Measurements from ENCODE around the gene USP48.
A peak's percentile ranks its signal among the peaks of the same experiment; 100 is the strongest.
"Not testable (repeated sequence)": the region's sequence is repeated elsewhere in the genome, so short reads cannot be mapped to it uniquely, and the experiment has no call there.

Gene USP48

DNA sequence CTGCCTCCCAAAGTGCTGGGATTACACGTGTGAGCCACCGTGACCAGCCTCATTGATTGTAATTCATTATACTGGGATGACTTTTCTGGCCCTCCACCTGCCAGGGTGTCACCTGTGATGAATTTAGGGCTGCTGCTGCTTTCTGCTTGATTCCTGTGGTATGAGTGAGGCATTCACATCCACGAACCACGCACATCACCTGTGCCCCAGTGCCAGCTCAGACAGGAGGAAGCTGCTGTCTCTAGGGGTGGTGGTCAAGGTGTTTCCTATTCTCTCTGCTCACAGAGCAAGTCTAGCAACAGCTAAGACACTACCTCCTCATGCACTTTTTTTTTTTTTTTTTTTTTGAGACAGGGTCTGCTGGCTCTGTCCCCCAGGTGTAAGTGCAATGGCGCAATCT is 16.8 kb upstream of the USP48 start:
- no peak for TF ChIP-seq POLR2A (IDR thresholded peaks at IDR 0.05; ENCODE audit: low read depth, low read length)
- DNase-seq (ENCODE audit: insufficient read length, low spot score) (no peak), FAIRE-seq (no peak)

DNA sequence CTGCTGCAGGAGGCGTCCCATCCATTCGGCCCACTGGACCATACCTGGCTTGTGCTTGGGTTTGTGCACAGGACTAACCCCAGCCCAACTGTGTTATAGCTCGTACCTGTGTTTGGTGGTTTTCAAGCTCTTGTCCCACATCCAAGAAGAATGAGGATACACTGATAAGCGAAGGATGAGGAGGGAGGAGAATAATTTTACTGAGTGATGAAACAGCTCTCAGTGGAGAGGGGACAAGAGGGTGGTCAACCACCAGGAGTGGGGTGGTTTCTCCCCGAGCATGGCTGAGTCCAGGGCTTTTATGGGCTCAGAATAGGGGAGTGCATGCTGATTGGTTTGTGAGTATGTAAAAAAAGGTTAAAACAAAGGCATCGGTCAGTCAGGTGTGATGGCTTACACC is 12.1 kb upstream of the USP48 start:
- FAIRE-seq, result no peak
- no peak for DNase-seq (ENCODE audit: insufficient read length, low spot score)
- TF ChIP-seq POLR2A (IDR thresholded peaks at IDR 0.05; ENCODE audit: low read depth, low read length), result no peak

DNA sequence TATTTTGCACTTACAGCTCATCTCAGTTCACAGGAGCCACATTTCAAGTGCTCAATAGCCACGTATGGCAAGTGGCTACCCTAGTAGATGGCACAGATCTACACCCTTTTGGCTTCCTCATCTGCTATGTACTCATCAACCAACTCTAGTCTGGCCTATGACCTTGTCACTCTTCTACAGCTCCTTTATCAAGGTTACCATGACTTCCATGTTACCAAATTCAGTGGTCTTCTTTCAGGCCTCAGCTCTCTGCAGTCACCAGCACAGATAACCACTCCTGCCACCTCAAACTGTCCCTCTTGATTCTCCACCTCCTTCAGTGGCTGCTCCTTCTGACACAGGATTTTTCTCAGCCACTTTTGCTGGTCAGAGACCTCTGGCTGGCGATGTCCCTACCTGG is 11.7 kb upstream of the USP48 start:
- no peak for DNase-seq (ENCODE audit: insufficient read length, low spot score)
- FAIRE-seq, result no peak
- TF ChIP-seq POLR2A (IDR thresholded peaks at IDR 0.05; ENCODE audit: low read depth, low read length), result no peak

DNA sequence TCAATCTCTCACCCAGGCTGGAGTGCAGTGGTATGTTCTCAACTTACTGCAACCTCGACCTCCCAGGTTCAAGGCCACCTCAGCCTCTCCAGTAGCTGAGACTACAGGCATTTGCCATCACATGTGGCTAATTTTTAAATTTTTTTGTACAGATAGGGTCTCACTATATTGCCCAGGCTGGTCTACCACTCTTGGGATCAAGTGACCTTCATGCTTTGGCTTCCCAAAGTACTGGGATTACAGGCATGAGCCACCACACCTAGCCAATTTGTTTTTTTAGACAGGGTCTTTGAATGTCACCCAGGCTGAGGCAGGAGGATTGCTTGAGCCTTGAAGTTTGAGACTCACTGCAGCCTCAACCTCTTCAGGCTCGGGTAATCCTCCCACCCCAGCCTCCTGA is 10.2 kb upstream of the USP48 start:
- TF ChIP-seq POLR2A (IDR thresholded peaks at IDR 0.05; ENCODE audit: low read depth, low read length), result no peak
- no peak for DNase-seq (ENCODE audit: insufficient read length, low spot score)

DNA sequence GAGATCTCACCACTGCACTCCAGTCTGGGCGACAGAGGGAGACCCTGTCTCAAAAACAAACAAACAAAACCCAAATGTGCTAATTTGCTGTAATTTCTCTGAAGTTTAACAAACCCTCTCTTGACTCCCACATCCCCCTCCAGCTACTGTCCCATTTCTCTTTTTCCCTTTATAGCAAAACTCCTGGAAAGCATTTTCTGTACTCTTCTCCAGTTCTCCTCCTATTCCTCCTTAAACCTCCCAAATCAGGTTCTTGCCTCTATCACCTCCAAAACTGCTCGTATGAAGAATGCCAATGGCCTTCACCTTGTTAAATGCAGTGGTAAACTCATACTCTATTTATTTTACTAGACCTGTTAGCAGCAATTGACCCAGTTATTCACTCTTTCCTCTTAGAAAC is 3.7 kb upstream of the USP48 start:
- TF ChIP-seq POLR2A (IDR thresholded peaks at IDR 0.05; ENCODE audit: low read depth, low read length), result no peak
- DNase-seq (ENCODE audit: insufficient read length, low spot score), result no peak
- no peak for FAIRE-seq

More for the DNA sequence above, 10.2 kb upstream of the USP48 start:
- no peak for FAIRE-seq

DNA sequence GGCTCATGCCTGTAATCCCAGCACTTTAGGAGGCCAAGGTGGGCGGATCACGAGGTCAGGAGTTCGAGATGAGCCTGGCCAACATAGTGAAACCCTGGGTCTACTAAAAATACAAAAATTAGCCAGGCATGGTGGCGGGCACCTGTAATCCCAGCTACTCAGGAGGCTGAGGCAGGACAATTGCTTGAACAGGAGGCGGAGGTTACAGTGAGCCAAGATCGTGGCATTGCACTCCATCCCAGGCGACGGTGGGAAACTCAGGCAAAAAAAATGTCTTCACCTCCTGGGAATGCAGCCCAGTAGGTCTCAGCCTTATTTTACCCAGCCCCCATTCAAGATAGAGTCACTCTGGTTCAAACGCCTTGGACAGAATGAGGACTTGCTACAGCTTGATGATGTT is 2.8 kb upstream of the USP48 start:
- not testable (repeated sequence) for DNase-seq (ENCODE audit: insufficient read length, low spot score); FAIRE-seq

DNA sequence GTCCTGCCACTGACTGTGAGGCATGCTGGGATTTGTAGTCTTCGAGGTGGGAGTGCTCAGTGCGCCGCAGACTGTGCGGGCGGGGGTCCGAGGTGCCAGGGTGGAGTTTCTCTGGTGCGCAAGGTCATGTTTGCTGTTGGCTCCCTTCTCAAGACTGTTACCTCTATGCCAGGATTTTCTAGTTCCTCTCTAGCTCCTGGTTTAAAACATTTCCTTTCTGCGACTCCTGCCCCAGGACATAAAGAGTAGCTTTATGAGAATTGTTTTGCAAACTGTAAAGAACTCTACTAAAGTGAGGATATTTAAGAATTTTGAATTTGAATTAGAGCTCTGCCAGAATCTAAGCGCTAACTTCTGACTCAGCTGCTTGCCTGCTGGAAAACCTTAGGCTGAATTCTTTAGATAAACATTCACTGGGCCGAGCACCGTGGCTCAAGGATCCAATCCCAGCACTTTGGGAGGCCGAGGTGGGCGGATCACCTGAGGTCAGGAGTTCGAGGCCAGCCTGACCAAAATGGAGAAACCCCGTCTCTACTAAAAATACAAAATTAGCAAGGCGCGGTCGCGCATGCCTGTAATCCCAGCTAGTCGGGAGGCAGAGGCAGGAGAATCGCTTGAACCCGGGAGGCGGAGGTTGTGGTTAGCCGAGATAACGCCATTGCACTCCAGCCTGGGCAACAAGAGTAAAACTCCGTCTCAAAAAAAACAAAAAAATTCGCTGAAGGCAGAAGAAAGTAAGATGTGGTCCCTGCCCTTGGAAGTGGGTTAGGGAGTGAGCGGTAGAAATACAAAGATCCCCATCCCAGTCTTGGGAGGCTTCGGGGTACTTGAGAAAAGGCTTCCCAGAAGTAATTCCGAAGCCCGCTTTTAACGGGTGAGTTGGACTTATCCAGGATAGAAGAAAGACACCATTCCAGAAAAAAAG is 992 bp upstream of the USP48 start:
- TF ChIP-seq POLR2A (IDR thresholded peaks at IDR 0.05; ENCODE audit: low read depth, low read length), result no peak
- peak; percentile 92 for FAIRE-seq
- peak; percentile 69 for DNase-seq (ENCODE audit: insufficient read length, low spot score)

DNA sequence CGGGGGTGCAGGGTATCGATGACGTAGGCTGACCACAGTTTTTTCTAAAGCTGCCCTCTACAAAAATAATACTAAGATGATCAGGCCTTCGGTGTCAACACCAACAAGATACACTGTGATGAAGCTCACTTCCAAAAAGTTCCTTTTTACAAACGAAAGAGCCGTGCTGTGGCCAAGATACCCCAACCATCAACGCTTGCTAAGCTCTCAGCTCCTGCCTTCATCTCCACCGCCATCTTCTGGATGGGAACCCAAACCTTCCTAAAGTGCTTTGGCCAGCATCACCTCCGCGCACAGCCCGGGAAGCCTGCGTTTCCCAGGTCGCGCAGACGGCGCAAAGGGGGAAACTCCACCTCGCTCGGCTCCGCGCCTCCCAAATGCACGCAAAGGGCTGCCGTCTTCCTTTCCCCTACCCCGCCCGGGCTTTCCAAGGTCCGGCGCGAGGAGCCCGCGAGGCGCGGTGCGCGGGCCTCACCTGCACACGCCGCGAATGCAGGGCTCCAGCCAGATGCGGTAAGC is 541 bp downstream of the USP48 start:
- FAIRE-seq (no peak), DNase-seq (ENCODE audit: insufficient read length, low spot score) (no peak)
- TF ChIP-seq POLR2A (IDR thresholded peaks at IDR 0.05; ENCODE audit: low read depth, low read length), result no peak

DNA sequence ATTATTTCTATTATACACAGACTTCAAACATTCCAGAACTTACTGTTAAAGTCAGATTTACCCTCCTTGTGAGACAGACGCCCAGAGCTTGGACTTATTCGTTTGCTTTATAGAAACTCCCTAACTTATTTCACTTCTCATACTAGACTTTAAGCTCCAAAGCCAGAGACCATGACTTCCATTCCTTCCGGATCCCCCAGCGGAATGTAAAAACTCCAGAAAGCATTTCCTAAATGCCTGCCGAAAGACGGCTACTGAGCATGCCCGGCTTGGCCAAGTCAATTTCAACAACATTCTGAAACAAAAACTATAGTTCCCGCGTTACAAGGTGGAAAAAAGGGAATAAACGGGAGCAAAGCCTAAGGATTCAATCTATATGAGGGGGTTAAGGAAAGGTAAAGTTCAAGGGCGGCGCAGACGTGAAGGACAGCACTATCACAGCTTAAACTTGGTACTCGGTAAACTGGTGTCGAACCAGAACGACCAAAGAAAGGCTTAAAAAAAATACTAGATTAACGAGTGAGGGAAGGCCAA is 1.1 kb downstream of the USP48 start:
- no peak for TF ChIP-seq POLR2A (IDR thresholded peaks at IDR 0.05; ENCODE audit: low read depth, low read length)
- FAIRE-seq, result no peak
- no peak for DNase-seq (ENCODE audit: insufficient read length, low spot score)

DNA sequence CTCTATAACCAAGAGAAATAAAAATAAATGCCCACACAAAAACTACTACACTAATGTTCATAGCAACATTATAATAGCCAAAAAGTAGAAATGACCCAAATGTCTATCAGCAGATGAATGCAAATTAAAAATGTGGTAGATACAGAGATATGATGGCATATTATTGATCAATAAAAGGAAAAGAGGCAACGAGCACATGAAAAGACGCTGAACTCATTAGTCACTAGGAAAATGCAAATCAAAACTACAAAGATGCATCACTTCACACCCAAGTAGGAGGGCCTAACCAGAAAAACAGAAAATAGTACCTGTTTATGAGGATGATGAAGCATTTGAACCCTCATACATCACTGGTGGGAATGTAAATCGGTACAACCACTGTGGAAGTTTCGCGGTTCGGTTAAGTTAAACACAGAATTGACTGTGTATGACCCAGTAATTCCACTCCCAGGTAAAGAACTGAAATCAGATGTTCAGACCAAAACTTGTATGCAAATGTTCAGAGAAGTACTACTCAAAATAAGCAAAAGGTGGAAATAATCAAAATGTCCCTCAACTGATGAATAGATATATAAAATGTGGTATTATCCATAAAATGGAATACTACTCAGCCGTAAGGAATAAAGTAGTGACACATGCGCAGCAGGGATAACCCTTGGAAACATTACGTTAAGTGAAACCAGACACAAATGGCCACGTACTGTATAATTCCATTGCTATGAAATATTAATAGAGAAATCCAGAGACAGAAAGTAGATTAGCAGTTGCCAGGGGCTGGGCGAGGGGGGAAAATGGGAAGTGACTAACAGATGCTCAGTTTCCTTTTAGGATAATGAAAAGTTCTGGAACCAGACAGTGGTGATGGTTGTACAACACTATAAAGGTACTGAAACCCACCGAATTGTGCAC is 3.1 kb downstream of the USP48 start:
- FAIRE-seq (no peak), DNase-seq (ENCODE audit: insufficient read length, low spot score) (no peak)
- no peak for TF ChIP-seq POLR2A (IDR thresholded peaks at IDR 0.05; ENCODE audit: low read depth, low read length)

DNA sequence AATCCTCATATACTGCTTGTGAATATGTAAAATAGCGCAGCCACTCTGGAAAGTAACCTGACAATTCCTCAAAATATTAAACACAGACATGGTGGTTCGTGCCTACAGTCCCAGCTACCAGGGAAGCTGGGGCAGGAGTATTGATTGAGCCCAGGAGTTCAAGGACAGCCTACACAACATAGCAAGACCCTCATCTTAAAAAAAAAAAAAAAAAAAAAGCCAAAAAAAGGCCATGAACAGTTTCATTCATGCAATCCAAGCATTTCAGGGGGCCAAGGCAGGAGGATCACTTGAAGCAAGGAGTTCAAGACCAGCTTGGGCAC is 4.6 kb downstream of the USP48 start:
- DNase-seq (ENCODE audit: insufficient read length, low spot score) (no peak), FAIRE-seq (no peak)
- no peak for TF ChIP-seq POLR2A (IDR thresholded peaks at IDR 0.05; ENCODE audit: low read depth, low read length)

DNA sequence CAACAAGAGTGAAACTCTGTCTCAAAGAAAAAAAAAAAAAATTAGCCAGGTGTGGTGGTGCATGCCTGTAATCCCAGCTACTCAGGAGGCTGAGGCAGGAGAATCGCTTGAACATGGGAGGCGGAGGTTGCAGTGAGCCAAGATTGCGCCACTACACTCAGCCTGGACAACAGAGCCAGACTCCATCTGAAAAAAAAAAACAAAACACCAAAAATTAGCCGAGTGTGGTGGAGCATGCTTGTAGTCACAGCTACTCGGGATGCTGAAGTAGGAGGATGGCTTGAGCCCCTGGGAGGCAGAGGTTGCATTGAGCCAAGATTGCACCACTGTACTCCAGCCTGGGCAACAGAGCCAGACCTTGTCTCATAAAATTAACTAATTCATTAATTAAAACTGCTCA is 6.0 kb downstream of the USP48 start:
- FAIRE-seq; DNase-seq (ENCODE audit: insufficient read length, low spot score): not testable (repeated sequence)

DNA sequence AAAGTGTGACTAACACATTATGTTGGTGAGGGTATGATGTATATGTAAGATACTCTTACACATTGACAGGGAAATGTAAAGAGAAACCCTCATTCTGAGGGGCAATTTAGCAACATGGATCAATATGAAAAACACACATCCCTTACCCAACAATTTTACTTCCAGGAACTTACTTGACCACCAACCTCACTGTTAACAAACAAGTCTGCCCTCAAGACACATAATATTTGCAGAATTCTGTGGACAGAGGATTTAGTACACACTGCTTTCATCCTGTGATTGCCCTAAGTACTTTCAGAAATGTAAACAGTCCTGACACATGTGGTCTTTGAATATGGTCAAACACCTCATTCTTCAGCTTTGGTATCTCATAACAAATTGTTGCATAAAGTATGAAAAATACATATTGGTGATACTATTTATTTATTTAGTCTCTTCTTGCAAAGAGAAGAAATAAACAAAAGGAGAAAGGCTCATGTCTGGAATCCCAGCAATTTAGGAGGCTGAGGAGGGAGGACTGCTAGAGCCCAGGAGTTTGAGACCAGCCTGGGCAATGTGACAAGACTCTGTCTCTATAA is 6.9 kb downstream of the USP48 start:
- no peak for DNase-seq (ENCODE audit: insufficient read length, low spot score)
- FAIRE-seq, result no peak
- TF ChIP-seq POLR2A (IDR thresholded peaks at IDR 0.05; ENCODE audit: low read depth, low read length), result no peak

DNA sequence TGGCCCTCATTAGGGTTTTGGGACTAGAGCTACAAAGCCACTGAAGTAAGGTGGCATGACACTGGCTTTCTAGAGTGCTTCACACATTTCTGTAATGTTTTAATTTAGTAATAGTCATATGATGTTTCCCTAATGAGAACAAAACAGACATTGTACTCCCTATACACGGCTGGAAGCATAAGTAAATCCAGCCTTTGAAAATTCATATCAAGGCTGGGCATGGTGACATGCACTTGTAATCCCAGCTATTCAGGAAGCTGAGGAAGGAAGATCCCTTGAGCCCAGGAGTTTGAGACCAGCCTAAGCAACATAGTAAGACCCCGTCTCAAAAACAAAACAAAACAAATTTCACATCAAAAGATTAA is 7.4 kb downstream of the USP48 start:
- no peak for TF ChIP-seq POLR2A (IDR thresholded peaks at IDR 0.05; ENCODE audit: low read depth, low read length)

More for the DNA sequence above, 7.4 kb downstream of the USP48 start:
- DNase-seq (ENCODE audit: insufficient read length, low spot score) (no peak), FAIRE-seq (no peak)

Measured in H54 (cell line).